Bone marrow (tissue), 2 donors: ENCODE results near the gene CTRB1.
"Not testable (repeated sequence)": the region's sequence is repeated elsewhere in the genome, so short reads cannot be mapped to it uniquely, and the experiment has no call there.

ENCODE experiments used
- DNase-seq, 2 donors: peaks; one replicate each; lab custom pipeline; 2025; lab: John Stamatoyannopoulos, UW

CTRB1 gene

GRCh38 chr16:75204410-75204758 is 14.4 kb upstream of the CTRB1 start:
- no peak for DNase-seq

- DNase-seq: not testable (repeated sequence)
Observed at GRCh38 chr16:75204905-75205304, 13.9 kb upstream of the CTRB1 start.

DNA sequence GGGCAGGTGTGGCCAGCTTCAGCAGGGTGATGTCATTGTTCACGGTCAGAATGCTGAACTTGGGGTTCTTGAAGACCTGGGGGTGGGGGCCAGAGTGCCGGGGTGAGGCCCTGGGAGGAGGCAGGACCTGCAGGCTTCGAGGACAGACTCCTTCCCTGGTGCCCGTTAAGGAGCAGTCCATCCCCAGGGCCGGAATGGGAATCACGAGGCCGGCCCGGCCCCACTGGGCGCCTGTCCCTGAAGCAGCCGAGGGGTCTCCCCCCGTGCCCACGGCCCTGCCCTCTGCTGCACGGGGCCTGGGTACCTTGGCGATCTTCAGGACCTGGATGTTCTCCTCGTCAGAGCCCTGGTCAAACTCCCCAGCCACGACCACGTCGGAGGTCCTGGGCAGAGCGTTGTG is 13.3 kb upstream of the CTRB1 start:
- DNase-seq: not testable (repeated sequence)

GRCh38 chr16:75205961-75206748 is 12.6 kb upstream of the CTRB1 start:
- DNase-seq: not testable (repeated sequence)

DNA sequence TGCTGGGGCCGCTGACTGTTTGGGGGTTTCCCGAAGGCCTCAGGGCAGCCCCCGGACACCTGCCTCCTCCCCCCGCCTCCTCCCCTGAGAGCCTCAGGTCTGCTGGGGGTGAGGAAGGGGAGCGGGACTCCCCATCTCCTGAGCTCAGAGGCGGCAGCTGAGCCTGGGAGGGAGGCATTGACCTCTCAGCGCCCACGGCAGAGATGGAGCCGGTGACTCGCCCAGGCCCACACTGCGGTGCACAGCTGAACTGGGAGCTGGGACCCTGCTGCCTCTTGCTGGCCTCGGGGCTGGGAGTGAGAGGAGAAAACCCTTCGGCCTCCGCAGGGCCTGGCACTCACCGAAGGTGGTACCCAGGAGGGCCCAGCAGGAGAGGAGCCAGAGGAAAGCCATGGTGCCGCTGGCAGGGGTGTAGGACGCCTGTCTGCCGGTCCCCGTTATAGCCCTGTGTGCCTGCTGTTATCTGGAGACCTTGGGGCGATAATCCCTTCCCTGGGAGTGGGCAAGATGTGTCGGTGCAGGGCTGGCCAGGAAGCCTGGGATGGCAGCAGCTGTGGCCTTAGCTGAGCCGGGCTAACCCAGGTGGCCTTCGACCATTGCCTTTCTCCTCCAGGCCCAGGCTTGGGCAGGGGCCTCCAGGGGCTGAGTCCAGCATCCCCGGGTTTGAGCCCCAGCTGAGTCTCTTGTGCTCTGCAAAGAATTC is 11.9 kb upstream of the CTRB1 start, which contains the start of gene CTRB2:
CTRB2 (minus strand) TSS at position 413 of the 703 bp plus-strand sequence; CDS start at position 393, 20 bp downstream.
- DNase-seq: no peak

DNA sequence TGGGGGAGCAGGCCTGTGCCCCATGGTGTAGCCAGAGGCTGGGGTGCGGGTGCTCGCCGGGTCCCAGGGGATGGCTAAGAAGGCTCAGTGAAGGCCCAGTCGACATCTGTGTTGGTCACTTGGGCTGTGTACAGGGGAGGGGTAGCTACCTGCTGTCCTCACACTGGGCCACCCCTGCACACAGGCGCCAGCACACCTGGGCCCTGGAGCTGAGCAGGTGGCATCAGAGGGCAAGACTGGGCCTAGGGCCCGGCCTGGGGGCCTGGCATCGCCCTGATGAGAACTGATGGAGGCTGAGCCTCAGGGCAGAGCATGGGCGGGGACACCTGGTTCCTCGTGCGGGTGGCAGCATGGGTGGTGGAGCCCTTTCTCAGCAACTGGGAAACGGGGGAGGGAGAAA is 11.0 kb upstream of the CTRB1 start:
- no peak for DNase-seq

DNA sequence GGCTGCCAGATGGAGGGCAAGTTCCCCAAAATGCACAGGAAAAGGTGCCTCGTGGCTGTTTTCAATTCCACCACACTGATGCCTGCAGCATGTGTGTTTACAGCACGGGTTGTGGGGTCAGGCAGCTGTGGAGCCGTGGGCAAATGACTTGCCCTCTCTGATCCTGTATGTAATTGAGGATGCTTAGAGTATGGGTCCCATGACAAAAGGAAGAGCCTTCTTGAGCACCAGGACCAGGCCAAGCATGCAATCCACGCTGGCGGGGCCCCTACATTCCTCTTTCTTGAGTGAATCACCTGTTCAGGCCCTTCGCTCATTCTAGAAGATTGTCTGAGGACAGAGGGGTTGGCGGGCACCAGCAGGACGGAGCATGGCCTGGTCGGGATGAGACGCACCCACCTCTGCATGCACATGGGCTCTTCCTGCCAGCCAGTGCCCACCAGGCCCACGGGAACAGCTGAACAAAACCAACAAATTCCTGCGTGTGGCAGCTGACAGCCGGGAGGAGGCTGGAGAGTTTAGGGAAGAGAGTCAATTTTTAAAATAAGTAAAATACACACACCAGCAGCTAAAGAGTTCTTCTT is 10.5 kb upstream of the CTRB1 start:
- DNase-seq: no peak

DNA sequence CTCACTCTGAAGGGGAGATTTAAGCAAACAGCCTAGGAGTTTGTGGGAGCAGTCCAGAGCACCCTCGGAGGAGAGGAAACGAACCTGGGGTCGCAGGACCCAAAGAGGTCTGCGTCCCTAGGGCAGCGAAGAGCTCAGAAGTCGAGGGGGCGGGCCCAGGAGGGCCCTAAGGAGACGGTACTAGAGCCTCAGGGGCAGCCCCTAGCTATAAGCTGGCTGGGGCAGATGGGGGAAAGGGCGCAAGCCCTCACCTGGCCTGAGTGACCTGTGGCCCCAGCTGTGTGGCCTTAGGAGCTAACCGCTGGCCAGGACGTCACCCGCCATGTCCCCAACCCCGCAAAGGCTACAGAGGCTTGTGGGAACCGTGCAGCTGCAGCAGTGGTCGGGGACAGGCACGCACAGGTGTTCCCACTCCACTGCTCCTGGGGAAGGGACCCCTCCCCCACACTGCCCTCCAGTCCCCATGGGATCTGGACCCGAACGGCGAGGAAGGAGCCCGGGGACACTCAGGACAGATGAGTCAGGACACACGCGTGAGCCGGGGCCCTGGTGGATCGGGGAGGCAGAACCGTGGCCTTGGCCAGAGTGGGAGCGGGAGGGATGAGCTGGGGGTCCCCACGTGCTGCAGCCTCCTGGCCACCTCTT is 9.8 kb upstream of the CTRB1 start:
- DNase-seq: no peak

DNA sequence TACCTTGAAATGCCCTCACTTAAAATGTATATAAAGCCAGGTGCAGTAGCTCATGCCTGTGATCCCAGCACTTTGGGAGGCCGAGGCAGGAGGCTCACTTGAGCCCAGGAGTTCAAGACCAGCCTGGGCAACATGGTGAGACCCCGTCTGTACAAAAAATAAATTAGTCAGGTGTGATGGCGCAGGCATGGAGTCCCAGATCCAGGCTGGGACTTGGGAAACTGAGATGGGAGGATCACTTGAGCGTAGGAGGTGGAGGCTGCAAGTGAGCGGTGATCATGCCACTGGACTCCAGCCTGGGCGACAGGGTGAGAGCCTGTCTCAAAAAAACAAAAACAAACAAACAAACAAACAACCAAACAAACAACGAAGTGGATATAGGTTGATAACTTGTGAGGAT is 9.3 kb upstream of the CTRB1 start:
- not testable (repeated sequence) for DNase-seq

DNA sequence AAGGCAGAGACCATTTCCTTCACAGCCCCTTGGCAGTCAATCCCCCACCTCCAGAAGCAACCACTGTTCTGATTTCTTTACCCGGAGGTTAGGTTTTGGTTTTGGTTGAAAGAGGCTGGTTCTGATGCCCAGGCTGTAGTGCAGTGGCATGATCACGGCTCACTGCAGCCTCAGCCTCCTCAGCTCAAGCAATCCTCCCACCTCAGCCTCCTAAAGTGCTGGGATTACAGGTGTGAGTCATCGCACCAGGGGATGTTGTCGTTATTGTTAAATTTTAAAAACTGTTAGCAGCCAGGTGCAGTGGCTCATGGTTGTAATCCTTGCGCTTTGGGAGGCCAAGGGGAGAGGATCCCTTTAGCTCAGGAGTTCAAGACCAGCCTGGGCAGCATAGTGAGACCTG is 8.8 kb upstream of the CTRB1 start:
- no peak for DNase-seq

GRCh38 chr16:75211286-75211685 is 7.5 kb upstream of the CTRB1 start:
- not testable (repeated sequence) for DNase-seq

DNA sequence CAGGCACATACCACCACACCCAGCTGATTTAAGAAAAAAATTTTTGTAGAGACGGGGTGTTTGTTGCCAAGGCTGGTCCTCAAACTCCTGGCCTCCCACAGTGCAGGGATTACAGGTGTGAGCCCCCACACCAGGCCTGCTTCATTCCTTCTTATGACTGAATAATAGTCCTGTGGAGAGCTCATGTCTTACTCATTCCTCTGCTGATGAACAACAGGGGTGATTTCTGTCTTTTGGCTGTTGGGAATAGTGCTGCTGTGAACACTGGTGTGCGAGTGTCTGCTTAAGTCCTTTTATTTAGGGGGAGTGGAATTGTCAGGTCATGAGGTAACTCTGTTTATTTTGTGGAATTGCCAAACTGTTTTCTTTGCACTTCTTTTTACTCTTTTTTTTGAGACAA is 2.7 kb upstream of the CTRB1 start:
- no peak for DNase-seq

DNA sequence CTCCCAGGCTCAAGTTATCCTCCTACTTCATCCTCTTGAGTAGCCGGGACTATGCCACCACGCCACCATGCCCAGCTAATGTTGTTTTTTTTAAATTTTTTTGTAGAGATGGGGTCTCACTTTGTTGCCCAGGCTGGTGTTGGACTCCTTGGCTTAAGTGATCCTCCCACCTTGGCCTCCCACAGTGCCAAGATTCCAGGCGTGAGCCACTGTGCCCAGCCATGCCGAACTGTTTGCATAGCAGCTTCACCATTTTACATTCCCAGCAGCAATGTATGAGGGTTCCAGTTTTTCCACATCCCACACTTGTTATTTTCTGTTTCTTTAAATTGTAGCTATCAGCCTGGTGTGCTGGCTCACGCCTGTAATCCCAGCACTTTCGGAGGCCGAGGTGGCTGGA is 2.2 kb upstream of the CTRB1 start:
- DNase-seq: no peak

- DNase-seq: no peak
Observed at GRCh38 chr16:75217389-75217851, 1.4 kb upstream of the CTRB1 start.

DNA sequence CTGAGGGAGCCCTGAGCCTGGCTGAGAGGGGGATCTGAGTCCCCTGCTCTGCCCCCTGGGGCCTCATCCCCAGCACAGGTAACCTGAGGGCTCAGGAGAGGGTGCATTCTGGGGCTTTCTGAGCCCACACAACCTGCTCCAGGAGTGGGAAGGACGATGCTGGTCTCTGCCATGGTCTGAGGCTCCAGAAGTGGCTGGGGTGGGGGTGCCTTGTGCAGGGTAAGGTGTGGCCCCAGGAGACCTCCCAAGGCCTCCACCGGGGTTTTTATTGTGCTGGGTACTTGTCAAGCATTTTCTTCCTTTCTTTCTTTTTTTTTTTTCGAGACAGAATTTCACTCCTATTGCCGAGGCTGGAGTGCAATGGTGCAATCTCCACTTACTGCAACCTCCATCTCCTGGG is 300 bp downstream of the CTRB1 start:
- no peak for DNase-seq

DNA sequence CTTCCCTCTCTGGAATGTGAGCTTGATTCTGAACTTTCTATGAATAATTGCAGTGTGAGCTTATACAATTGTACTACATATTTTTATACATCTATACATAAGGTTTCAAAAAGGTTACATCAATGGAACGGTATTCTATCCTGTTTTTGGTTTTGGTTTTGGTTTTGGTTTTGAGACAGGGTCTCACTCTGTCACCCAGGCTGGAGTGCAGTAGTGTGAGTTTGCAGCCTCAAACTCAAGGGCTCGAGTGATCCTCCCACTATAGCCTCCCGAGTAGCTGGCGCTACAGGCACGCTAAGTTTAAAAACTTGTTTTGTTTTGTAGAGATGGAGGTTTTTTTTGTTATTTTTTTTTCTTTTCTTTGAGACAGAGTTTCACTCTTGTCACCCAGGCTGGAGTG is 1.1 kb downstream of the CTRB1 start:
- peak in 1 of 2 donors; percentile 13 for DNase-seq

- DNase-seq: no peak
Observed at GRCh38 chr16:75222271-75222783, 3.5 kb downstream of the CTRB1 start.

- DNase-seq: not testable (repeated sequence)
Observed at GRCh38 chr16:75223129-75223528, 4.3 kb downstream of the CTRB1 start.

DNA sequence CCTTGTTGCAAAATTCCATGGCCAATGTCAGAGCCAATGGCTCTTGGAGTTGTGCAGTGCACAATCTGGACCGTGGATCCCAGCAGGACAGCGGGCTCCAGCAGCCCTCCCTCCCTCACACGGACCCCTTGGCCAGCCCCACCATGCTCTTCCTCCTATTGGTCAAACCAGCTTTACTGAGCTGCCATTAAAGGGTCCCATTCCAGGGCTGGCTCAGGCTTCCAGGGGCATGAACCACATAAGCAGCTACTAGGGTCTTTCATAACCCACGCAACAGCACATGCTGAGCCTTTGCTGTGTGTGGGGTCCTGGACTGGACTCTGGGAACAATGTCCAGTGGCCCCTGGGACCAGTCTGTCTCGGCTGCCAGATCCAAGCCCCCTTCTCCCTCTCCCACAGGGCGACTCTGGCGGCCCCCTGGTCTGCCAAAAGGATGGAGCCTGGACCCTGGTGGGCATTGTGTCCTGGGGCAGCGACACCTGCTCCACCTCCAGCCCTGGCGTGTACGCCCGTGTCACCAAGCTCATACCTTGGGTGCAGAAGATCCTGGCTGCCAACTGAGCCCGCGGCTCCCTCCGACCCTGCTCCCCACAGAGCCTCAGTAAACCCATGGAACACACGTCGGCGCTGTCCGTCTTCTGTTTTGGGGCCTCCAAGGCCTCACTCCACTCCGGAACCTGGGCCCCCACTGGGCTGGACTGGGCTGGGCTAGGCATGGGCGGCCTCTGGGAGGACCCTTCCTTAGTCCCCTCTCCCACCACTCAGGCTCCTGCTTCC is 5.7 kb downstream of the CTRB1 start:
- no peak for DNase-seq

DNA sequence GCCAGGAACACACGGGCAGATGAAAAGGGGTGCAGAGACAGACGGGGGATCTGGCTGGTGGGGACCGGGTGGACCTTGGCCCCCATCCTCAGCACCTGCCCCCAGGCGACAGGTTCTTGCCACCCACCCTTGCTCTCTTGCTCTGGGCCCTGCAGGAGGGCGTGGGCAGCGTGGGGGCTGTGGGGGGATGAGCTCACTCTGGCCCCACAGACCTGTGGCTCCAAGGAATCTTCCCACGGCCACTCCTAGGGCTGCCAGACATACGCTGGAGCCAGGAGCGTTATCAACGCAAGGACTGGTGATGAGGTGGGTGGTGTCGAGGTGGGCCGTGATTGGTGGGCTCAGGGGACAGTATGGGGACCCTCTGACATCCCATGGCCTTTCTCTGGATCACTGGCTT is 6.3 kb downstream of the CTRB1 start:
- no peak for DNase-seq
